Sigmoid colon (tissue), 4 donors: ENCODE measurements around the gene AMACR.

Experiments used
- CTCF ChIP-seq, 4 experiments: fragments of 450-650 bp in 3 of 4; fragments of 200-600 bp in 1 of 4; IDR thresholded peaks; one replicate each; pipeline ENCODE4 v1.5.1; 2016 to 2019; ENCODE audit warnings: antibody characterized with exemption in 4 of 4, mild to moderate bottlenecking in 3 of 4, moderate library complexity in 2 of 4
- EP300 ChIP-seq, 4 donors: sonication (generic); formaldehyde crosslinking; IDR thresholded peaks; one replicate each; pipeline ENCODE4 v1.6.1; 2017; ENCODE audit warnings: antibody characterized with exemption in 4 of 4
- POLR2A ChIP-seq, 2 donors: fragments of 450-650 bp; IDR thresholded peaks; one replicate each; pipeline ENCODE4 v1.6.1; 2016; ENCODE audit warnings: antibody characterized with exemption in 2 of 2, mild to moderate bottlenecking in 2 of 2, moderate library complexity in 2 of 2
- POLR2AphosphoS5 ChIP-seq, 4 donors: sonication (generic); formaldehyde crosslinking; IDR thresholded peaks; one replicate each; pipeline ENCODE4 v1.6.1; 2017; ENCODE audit warnings: antibody characterized with exemption in 4 of 4

DNA sequence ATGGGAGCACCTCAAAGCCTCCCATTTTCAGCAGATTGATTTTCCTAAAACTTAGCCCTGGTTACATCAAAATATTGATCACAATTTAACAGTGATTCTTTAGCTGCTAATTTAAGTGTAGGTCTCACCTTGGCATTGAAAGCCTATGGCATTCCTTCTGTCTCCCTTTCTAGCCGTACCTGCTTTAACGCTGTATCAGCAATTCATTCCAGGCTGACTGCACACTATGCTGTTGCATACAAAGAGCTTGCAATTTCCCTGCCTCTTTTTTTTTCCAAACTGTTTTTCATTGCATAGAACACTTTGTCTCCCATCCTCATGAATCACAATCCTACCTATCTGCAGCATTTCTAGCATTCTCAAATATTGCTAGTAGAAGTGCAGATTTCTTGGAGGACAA, 8.9 kb upstream of the AMACR start:
- TF ChIP-seq CTCF (IDR thresholded peaks at IDR 0.05) = no peak
- TF ChIP-seq EP300 (IDR thresholded peaks at IDR 0.05) = no peak
- TF ChIP-seq POLR2A (IDR thresholded peaks at IDR 0.05) = no peak
- TF ChIP-seq POLR2AphosphoS5 (IDR thresholded peaks at IDR 0.05) = no peak
